ENCODE data around the gene ZCCHC24.

ZCCHC24 gene

DNA sequence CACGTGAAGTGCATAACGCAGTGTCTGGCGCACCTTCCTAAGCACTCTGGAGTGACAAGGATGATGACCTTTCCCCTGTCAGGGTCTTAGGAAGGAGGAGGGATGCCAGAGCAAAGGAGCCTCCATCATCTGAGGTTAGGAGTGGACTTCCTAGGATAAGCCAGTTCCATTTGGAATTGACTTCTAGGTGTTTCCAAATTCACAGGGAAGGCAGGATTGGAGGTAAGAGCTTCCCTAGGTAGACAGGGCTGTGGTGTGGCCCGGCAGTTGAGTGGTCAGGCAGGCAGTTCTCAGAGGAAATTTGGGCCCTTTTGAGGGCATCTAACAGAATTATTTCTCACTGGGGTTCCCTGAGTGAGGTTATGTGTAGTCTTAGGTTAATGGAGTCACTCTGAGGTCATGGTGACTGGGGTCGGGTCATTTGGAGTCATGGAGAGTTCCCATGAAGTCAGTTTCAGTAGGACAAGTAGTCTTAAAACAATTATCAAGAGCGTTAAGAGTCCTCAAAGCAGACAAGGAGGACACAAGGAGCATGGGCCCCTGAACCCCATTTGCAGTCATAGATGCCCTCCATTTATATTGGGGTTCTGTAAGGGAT lies 89.9 kb downstream of the ZCCHC24 start:
- no peak for DNase-seq

DNA sequence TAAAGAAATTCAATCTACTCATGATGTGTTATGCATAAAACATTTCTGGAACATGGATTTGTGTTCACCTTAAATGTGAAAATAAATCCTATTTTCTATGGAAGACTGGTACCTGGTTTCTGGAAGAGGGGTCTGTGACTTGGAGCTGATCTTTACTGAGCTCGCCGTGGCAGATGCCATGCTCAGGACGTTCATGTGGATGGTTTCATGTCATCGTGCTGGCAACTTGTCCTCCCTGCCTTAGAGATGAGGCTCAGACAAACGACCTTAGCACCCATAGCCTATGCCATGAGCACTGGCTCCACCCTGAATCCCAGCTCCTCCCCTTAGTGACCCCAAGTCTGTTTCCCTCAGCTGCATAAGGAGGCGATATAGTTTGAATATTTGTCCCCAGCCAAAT lies 90.8 kb downstream of the ZCCHC24 start:
- no peak for DNase-seq

DNA sequence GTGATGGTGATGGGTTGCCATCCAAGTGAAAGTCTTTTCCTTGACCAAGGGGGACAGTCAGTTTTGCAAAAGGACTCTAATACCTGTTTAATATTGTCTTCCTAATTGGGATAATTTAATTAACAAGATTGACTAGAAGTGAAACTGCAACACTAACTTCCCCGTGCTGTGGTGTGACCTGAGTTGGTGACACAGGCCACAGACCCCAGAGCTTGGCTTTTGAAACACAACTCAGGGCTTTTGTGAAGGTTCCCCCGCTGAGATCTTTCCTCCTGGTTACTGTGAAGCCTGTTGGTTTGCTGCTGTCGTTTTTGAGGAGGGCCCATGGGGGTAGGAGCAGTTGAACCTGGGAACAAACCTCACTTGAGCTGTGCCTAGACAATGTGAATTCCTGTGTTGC lies 91.3 kb downstream of the ZCCHC24 start:
- DNase-seq = no peak

- no peak for DNase-seq
Observed at GRCh38 chr10:79353726-79354125, 91.7 kb downstream of the ZCCHC24 start.

DNA sequence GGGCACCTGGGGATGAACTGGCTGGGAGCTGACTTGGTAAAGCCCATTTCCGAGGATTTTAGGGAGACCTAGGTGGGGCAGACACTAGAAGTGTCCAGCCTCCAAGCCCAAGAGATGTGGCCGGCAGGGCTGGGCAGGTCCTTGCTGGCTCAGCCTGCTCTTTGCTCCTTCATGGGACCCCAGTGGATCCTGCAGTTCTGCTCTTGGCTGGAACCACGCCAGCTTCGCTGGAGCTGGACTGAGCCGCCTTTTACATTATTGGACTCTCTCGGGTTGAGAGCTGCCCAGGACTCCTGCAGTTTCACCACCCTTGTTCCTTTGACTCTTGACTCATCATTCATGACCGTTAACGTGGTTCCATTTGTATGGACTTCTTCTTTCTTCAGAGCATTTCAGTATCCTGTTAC lies 92.4 kb downstream of the ZCCHC24 start:
- DNase-seq = no peak

DNA sequence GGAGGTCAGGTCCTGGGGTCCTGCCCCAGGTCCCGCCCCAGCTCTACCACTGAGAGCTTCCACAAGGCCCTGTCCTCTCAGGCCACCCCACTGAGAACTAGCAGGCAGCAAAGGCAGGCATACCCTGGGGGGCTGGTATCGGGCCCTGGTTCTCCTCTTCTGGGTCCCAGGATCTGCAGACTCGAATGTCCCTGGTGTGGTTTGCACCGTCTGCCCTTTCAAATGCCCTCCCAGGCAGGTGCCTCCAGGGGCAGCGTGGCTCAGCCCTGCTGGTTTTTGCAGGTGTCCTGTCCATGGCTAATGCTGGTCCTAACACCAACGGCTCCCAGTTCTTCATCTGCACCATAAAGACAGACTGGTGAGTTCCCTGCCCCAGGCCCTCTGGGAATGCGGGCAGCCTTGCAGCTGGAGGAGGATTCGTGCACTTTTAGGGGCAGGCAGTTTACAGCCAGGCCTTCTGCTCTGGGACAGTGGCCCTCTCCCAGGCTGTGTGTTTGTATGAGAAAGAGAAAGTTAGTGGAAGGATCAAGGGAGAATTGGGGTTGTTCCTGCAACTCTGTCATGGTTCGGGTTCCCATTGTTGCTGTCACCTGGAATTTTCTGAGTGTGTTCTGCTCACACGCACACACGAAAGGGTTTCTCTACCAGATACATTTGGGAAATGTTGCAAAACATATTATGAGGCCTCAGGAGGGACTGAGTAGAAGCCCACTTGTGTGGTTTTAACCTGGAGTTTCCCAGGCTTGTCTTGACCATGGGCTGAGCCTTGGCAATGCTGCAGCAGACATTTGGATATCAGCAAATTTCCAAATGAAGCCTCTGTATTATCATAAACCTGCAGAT lies 93.2 kb downstream of the ZCCHC24 start:
- DNase-seq = no peak

DNA sequence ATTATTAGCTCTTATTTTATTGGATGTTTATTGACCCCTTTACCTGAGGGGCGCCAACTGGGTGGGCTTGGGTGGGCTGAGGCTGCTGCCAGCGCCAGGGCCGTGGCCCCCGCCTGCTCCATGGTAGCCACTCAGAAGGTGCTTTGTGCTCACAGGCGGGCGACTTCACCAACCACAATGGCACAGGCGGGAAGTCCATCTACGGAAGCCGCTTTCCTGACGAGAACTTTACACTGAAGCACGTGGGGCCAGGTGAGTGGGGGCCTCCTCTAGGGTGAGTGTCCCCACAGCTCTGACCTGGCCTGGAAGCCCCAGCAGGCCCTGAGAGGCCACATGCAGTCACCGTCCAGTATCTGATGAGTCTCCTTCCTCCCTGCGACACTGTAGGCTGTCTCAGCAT lies 94.1 kb downstream of the ZCCHC24 start:
- DNase-seq = no peak

- no peak for DNase-seq
Observed at GRCh38 chr10:79350407-79351154, 94.8 kb downstream of the ZCCHC24 start.

GRCh38 chr10:79349766-79350406 lies 95.5 kb downstream of the ZCCHC24 start:
- no peak for DNase-seq

- no peak for DNase-seq
Observed at GRCh38 chr10:79349072-79349491, 96.3 kb downstream of the ZCCHC24 start.

DNA sequence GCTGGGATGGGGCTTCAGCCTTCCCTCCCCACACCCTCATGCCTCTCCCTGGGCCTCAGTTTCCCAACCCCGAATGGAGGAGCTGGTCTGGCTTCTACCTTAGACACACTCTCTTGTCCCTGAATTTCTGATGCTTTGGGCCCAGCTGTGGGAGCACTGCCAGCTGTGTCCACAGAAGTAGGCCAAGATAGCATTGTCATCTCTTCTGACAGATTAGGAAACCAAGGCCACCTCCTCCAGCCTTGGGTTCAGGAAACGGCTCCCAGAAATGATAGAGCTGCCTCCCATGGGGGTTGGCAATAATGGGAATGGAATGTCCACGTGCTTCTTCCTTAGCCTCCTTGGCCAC lies 96.8 kb downstream of the ZCCHC24 start:
- no peak for DNase-seq

GRCh38 chr10:79347894-79348639 lies 97.4 kb downstream of the ZCCHC24 start:
- peak; percentile 34 for DNase-seq

- peak; percentile 82 for DNase-seq
Observed at GRCh38 chr10:79347226-79347893, 98.1 kb downstream of the ZCCHC24 start, which contains the start of gene PPIF. TSS of gene PPIF (plus strand) at chr10:79347469. CDS start at chr10:79347549, 80 bp downstream.

- DNase-seq = no peak
Observed at GRCh38 chr10:79346388-79347225, 98.8 kb downstream of the ZCCHC24 start.

DNA sequence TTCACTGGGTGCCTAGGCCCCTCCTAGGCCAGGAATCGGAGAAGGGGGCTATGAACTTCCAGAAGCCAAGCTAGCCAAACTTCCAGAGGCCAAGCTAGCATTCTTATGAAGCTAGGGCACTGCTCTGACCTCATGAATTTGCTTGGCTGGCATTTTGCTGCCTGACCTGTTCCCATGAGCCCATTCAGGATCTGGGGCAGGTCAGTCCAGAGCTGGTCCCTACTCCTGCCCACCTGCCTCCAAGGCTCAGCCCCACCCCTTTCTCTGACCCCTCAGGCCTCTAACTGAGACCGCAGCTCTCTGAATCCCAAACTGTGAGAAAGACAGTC lies 99.4 kb downstream of the ZCCHC24 start:
- no peak for DNase-seq

GRCh38 chr10:79345241-79346011 lies 100.0 kb downstream of the ZCCHC24 start:
- DNase-seq = no peak

DNA sequence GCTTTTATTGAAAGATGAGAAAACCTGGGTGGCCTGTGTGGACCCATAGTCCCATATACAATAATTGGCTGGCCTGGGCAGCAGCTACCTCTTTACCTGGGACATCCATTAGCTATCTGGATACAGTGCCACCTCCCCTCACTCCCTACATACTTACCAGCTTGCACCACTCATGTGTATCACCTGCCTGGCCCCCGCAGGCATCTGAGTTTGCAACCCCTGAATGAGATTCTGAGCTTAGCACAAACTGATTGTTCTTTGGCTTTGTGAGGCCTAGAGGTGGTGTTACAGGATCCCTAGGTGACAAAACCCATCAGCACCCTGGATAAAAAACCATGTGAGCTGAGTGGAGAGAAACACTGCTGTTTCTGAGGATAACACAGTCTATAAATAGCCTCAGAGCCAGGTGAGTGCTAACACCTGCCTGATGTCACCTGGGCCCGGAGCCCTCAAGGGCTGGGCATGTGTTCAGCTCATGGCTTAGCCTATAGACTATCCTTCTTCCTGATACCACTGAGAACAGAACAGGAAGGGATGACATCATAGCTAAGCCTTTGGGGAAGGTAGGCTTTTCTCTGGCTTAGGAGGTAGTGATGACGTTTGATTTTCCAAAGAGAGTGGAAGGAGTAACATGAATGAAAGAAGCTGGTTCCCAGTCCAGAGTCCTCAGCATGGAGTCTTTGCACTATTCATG lies 100.8 kb downstream of the ZCCHC24 start:
- DNase-seq = no peak

- no peak for DNase-seq
Observed at GRCh38 chr10:79342811-79343561, 102.4 kb downstream of the ZCCHC24 start.

DNA sequence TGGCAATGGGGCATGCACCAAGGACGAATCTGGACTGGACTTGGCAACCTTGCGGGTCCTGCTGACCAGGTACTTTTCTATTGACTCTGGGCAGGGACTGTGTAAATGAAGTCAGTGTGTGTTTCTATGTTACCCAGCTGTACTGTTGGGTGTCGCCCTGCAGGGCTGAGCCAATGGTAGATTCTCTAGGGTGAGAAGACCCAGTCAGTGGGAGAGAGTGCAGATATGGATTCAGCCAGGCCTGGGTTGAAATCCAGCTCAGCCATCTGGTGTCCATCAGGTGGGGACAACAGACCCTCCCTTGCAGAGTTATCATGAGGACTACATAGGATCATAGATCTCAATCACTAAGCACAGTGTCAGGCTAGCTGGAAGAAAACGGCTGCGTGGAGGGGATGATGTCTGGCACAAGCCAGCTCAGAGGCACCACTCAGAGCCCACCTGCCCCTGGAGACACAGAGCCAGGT lies 103.1 kb downstream of the ZCCHC24 start:
- DNase-seq = no peak
